GM18867 (cell line): ENCODE measurements around the gene SHISA7.

Experiments
- ATAC-seq: cut with Tn5 transposase; IDR thresholded peaks from one replicate; pipeline ENCODE4 v1.9.1; 2021; ENCODE audit warnings: mild to moderate bottlenecking, moderate library complexity; ENCODE audit not compliant: unreplicated experiment

Gene SHISA7

DNA sequence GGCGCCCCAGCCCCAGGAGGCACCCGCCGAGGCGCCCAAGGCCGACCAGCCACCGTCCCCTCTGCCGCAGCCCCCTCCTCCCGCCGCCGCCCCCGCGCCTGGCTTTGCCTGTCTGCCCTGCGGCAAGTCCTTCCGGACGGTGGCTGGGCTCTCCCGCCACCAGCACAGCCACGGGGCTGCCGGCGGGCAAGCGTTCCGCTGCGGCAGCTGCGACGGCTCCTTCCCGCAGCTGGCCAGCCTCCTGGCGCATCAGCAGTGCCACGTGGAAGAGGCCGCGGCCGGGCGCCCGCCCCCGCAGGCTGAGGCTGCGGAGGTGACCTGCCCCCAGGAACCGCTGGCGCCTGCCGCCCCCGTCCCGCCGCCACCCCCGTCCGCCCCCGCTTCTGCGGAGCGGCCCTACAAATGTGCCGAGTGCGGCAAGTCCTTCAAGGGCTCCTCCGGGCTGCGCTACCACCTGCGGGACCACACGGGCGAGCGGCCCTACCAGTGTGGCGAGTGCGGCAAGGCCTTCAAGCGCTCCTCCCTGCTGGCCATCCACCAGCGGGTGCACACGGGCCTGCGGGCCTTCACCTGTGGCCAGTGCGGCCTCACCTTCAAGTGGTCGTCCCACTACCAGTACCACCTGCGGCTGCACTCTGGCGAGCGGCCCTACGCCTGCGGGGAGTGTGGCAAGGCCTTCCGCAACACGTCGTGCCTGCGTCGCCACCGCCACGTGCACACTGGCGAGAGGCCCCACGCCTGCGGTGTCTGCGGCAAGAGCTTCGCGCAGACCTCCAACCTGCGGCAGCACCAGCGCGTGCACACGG is 39.3 kb upstream of the SHISA7 start:
- ATAC-seq: no peak

DNA sequence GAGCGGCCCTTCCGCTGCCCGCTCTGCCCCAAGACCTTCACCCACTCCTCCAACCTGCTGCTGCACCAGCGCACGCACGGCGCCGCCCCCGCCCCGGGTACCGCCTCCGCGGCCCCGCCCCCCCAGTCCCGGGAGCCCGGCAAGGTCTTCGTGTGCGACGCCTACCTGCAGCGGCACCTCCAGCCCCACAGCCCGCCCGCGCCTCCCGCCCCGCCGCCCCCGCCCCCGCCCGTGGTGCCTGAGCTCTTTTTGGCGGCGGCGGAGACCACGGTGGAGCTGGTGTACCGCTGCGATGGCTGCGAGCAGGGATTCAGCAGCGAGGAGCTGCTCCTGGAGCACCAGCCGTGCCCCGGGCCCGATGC is 38.7 kb upstream of the SHISA7 start:
- no peak for ATAC-seq

GRCh38 chr19:55481148-55481793 is 38.2 kb upstream of the SHISA7 start:
- no peak for ATAC-seq

DNA sequence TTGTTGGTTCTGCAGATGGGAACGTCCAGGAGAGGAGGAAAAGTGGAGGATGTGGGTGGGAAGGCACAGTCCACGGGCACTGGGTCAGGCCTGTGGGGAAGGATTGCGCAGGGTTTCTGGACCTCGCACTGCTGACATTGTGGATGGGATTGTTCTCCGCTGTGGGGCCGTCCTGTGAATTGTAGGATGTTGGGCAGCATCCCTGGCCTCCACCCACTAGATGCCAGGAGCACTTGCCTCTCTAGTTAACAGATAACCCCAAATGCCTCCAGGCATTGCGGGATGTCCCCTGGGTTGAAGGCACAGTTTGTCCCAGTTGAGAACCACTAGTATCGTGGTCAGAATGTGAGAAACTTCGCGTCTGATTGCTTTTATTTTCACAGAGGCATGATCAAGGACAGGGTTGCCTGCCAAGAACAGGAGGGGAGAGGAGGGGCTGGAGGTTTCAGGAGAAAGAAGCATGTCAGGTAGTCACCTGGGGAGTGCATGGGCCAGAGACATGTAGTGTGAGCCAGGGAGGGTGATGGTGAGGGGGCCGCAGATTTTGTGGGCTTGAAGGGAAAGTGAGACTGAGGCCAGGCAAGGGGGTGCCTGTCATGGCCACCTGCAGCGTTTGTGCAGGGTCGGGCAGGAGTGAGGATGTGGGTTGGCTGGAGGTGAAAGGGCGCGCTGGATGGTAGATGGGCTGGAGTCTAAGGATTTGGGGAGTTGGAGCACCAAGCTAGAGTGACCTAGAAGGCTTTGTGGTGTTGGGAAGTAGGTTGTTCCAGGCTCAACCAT is 36.5 kb upstream of the SHISA7 start:
- no peak for ATAC-seq

DNA sequence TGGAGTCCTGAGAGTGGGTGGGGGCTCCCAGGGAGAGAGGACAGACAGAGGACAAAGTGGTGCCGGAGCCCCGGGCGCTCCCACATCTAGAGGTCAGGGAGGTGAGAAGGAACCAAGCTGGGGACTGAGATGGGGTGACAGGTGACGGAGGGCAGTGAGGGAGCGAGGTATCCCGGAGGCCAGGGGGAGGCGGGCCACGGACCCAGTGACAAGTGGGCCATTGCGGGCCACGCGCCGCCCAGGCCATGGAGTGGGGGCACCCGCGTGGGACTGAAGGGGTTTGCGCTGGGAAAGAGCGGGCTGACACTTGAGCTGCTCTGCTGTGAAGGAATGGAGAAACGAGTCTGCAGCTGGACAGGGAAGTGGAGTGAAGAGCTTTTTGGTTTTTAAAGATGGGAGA is 35.9 kb upstream of the SHISA7 start:
- ATAC-seq: no peak

DNA sequence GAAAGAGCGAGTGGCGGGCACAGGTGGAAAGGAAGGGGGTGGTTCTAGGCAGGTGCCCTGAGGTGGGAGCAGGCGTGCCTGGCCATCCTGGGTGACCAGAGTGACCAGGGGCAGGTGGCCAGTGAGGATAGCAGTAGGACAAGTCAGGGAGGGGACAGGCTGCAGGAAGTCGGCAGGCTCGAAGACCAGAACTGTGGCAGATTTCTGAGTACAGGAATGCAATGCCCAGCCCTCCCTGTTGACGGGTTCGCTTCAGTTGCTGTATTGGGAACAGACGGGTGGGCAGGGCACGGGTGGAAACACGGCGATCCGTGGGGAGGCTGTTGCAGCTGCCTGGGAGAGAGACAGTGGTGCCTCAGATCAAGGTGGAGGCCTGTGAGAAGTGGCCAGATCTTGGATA is 35.3 kb upstream of the SHISA7 start:
- no peak for ATAC-seq

DNA sequence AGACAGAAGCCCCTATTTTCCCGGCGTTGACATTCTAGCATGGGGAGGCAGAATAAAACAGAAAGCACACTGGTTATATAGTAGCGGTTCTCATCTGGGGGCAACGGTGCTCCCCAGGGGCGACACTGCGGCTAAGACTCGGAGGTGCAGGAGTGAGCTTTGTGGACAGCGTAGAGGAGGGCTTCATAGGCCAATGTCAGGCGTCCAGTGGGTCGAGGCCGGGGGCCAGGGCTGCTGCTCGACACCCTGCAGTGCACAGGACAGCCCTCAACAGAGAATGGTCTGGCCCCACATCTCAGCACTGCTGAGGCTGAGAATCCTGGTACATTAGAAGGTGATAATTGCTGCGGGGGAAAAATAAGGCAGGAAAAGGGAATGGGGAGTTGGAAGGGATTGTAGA is 34.8 kb upstream of the SHISA7 start:
- no peak for ATAC-seq

GRCh38 chr19:55476100-55476775 is 33.1 kb upstream of the SHISA7 start, which contains the start of gene ZNF628:
TSS of gene ZNF628 (plus strand) at chr19:55476617. CDS start at chr19:55479911, 3,294 bp downstream.
- ATAC-seq: peak; percentile 88

- no peak for ATAC-seq
Observed at GRCh38 chr19:55474269-55475265, 31.5 kb upstream of the SHISA7 start.

GRCh38 chr19:55473225-55474012 is 30.3 kb upstream of the SHISA7 start:
- no peak for ATAC-seq

GRCh38 chr19:55472463-55472862 is 29.4 kb upstream of the SHISA7 start:
- no peak for ATAC-seq

GRCh38 chr19:55471266-55471665 is 28.2 kb upstream of the SHISA7 start:
- no peak for ATAC-seq

- ATAC-seq: no peak
Observed at GRCh38 chr19:55468054-55468393, 24.9 kb upstream of the SHISA7 start.

GRCh38 chr19:55467236-55468053 is 24.3 kb upstream of the SHISA7 start:
- peak; percentile 63 for ATAC-seq

DNA sequence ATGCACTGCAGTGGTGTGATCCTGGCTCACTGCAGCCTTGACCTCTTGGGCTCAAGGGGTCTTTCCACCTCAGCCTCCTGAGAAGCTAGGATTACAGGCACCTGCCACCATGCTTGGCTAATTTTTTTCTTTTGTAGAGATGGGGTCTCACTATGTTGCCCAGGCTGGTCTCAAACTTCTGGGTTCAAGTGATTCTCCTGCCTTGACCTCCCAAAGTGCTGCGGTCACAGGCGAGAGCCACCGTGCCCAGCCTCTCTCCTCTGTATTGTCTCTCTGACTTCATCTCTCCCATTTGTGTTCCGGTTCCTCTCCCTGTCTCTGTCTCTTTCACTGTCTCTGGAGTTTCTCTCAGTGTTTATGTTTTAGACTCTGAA is 23.1 kb upstream of the SHISA7 start:
- no peak for ATAC-seq

DNA sequence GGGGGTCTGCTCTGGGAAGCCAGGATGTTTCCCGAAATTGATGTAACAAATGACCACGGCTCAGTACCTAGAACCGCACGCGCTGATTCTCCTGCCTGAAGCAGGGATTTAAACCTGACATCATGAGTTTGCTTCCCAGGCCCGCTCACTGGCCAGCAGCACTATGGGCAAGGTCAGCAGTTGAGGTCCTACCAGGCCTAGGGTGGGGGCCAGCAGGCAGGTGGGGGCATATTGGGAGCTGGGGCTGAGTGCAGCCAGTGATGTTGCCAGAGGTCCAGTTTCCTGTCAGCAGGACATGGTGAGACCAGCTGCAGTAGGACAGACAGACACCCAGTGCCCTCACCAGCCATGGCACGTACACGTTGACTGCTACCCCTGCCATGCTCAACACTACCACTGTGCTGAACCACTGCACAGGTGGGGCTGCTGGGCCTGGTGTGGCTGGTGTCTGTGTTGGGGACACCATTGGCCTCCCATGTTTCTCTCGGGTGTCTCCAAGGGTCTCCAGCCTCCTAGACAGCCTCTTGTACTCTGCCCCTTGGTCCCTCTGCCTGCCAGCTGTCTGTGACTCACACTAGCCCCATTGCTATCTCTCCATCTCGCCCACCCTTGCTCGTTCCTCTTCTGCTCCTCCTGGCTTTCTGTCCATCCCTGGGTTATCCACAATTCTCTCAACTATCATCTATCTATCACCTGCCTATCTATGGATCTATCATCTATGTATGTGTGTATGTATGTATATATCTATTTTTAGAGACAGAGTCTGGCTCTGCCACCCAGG is 22.6 kb upstream of the SHISA7 start:
- ATAC-seq: no peak

- ATAC-seq: no peak
Observed at GRCh38 chr19:55464662-55465054, 21.6 kb upstream of the SHISA7 start, which contains the start of gene C19orf85. TSS of gene C19orf85 (minus strand) at chr19:55464751. CDS start at chr19:55464554, 197 bp downstream.
